KMS-11 (cell line): ENCODE measurements around the gene RPN1.

Experiments
- H2AFZ ChIP-seq: fragments of 200-600 bp; sonication (generic); 2 replicates; pipeline ENCODE4 v1.6.1; 2016; ENCODE audit warnings: antibody characterized with exemption, mixed run types, low read depth
- H3K27ac ChIP-seq: fragments of 200-600 bp; sonication (generic); 2 replicates; pipeline ENCODE4 v1.6.1; 2016; ENCODE audit warnings: mild to moderate bottlenecking, mixed run types
- H3K27me3 ChIP-seq: fragments of 200-600 bp; sonication (generic); 2 replicates; pipeline ENCODE4 v1.6.1; 2017; ENCODE audit warnings: mild to moderate bottlenecking, low read depth, mixed run types, moderate library complexity; ENCODE audit not compliant: insufficient read depth
- H3K36me3 ChIP-seq: fragments of 200-600 bp; sonication (generic); 2 replicates; pipeline ENCODE4 v1.6.1; 2017; ENCODE audit warnings: mild to moderate bottlenecking, mixed run types; ENCODE audit not compliant: insufficient read depth
- H3K4me1 ChIP-seq: fragments of 200-600 bp; sonication (generic); 2 replicates; pipeline ENCODE4 v1.6.1; 2016; ENCODE audit warnings: mild to moderate bottlenecking, low read depth, mixed run types; ENCODE audit not compliant: poor library complexity, severe bottlenecking
- H3K4me2 ChIP-seq: fragments of 200-600 bp; sonication (generic); 2 replicates; pipeline ENCODE4 v1.7.0; 2016; ENCODE audit warnings: mild to moderate bottlenecking, mixed run types
- H3K4me3 ChIP-seq: fragments of 200-600 bp; sonication (generic); IDR thresholded peaks from 2 replicates; pipeline ENCODE4 v1.6.1; 2017; ENCODE audit warnings: low read depth, low read length, mixed read lengths; ENCODE audit not compliant: insufficient read depth
- H3K79me2 ChIP-seq: fragments of 200-600 bp; sonication (generic); 2 replicates; pipeline ENCODE4 v1.6.1; 2016; ENCODE audit warnings: low read depth, mixed run types; ENCODE audit not compliant: insufficient read depth
- H3K9ac ChIP-seq: fragments of 200-600 bp; sonication (generic); 2 replicates; pipeline ENCODE4 v1.6.1; 2016; ENCODE audit warnings: mild to moderate bottlenecking, mixed run types
- H4K20me1 ChIP-seq: fragments of 200-600 bp; sonication (generic); 2 replicates; pipeline ENCODE4 v1.6.1; 2016; ENCODE audit warnings: mild to moderate bottlenecking, mixed run types; ENCODE audit not compliant: insufficient read depth
- CTCF ChIP-seq: fragments of 200-600 bp; sonication (generic); conservative IDR thresholded peaks from 2 replicates; pipeline ENCODE4 v1.6.1; 2017; ENCODE audit warnings: low read depth, mild to moderate bottlenecking, antibody characterized with exemption, low read length, moderate library complexity, mixed read lengths

Gene RPN1

GRCh38 chr3:128610451-128611070 lies 40.1 kb downstream of the RPN1 start:
- Histone ChIP-seq H3K27me3 (no peaks in the 10 kb centered on the region), H3K27ac (no peak overlapping the region), H3K79me2 (no peaks in the 10 kb centered on the region), H3K4me2 (no peak overlapping the region), H4K20me1 (no peaks in the 10 kb centered on the region), H3K9ac (no peak overlapping the region), H3K4me1 (no peaks in the 10 kb centered on the region), H3K36me3 (no peaks in the 10 kb centered on the region), H2AFZ (no peak overlapping the region), H3K4me3 (no peak overlapping the region)
- TF ChIP-seq CTCF: no peak

- H3K4me1 ChIP-seq: no peaks in the 10 kb centered on the region
- no peak overlapping the region for H3K9ac ChIP-seq
- no peak overlapping the region for H3K4me3 ChIP-seq
- H2AFZ ChIP-seq: no peak overlapping the region
- no peaks in the 10 kb centered on the region for H4K20me1 ChIP-seq
- H3K27me3 ChIP-seq: no peaks in the 10 kb centered on the region
- TF ChIP-seq CTCF: no peak
- no peaks in the 10 kb centered on the region for H3K79me2 ChIP-seq
- no peak overlapping the region for H3K27ac ChIP-seq
- no peaks in the 10 kb centered on the region for H3K36me3 ChIP-seq
- H3K4me2 ChIP-seq: no peak overlapping the region
Measured at GRCh38 chr3:128609294-128609693, 41.3 kb downstream of the RPN1 start.

- Histone ChIP-seq H3K4me3 (no peak overlapping the region), H3K4me1 (no peaks in the 10 kb centered on the region), H3K79me2 (no peaks in the 10 kb centered on the region), H2AFZ (peak overlapping the region; percentile 92), H3K36me3 (no peaks in the 10 kb centered on the region), H3K4me2 (no peak overlapping the region), H3K9ac (no peak overlapping the region), H3K27ac (no peak overlapping the region), H3K27me3 (no peaks in the 10 kb centered on the region), H4K20me1 (no peaks in the 10 kb centered on the region)
- TF ChIP-seq CTCF: no peak
Measured at GRCh38 chr3:128607710-128608048, 42.9 kb downstream of the RPN1 start.

GRCh38 chr3:128606094-128606493 lies 44.5 kb downstream of the RPN1 start:
- no peak overlapping the region for H3K4me3 ChIP-seq
- H2AFZ ChIP-seq: no peak overlapping the region
- no peak overlapping the region for H3K27ac ChIP-seq
- no peaks in the 10 kb centered on the region for H4K20me1 ChIP-seq
- H3K27me3 ChIP-seq: no peaks in the 10 kb centered on the region
- H3K79me2 ChIP-seq: no peaks in the 10 kb centered on the region
- no peak overlapping the region for H3K4me2 ChIP-seq
- TF ChIP-seq CTCF: no peak
- no peaks in the 10 kb centered on the region for H3K4me1 ChIP-seq
- no peak overlapping the region for H3K9ac ChIP-seq
- H3K36me3 ChIP-seq: no peaks in the 10 kb centered on the region
